Activated CD8-positive, alpha-beta memory T cell treated with anti-CD3 and anti-CD28 coated beads for 1 hour (primary cell): ENCODE data around the gene SH3GL3.

Source experiments
- DNase-seq, 2 donors: peaks; one replicate each; pipeline ENCODE4 v3.0.0-alpha.2; 2020; ENCODE audit warnings: low read depth in 1 of 2; ENCODE audit errors: extremely low read depth in 1 of 2

The SH3GL3 gene, protein sequence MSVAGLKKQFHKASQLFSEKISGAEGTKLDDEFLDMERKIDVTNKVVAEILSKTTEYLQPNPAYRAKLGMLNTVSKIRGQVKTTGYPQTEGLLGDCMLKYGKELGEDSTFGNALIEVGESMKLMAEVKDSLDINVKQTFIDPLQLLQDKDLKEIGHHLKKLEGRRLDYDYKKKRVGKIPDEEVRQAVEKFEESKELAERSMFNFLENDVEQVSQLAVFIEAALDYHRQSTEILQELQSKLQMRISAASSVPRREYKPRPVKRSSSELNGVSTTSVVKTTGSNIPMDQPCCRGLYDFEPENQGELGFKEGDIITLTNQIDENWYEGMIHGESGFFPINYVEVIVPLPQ

DNA sequence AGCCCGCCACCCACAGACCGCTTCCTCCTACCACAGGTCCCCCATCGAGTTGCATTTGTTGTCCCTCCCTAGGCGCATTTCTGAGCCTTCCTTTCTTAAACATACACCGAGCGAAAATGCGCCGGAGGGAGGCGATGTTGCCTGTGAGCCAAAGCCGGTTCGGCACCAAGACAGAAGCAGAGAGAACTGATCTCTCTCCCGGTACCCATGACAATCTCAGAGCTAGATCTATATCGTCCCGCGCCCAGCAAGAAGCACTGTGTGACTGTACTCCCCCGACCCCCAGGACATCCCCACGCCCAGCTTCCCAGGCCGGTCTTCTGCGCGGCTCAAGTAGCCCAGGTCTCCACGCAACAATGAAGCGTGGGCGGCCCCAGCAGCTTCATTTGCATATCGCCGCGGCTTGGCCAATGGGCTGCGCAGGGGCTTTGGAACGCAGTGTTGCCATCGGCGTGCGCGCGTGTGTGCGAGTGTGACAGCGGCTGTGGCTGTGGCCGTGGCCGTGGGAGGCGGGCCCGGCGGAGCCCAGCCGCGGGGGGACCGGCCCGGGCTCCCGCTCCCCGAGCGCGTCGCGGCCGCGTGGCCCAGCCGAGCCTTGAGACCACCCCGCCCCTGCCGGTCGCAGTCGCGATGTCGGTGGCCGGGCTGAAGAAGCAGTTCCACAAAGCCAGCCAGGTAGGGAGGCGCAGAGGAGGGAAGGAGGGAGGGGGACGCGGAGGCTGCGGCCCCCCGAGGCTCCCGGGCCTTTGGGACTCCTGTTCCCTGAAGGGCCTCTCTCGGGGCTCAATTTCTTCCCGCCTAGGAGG lies at the start of gene SH3GL3:
Gene SH3GL3 (plus strand): TSS at position 438 of the 806 bp plus-strand sequence. CDS start 193 bp downstream, at position 631.
- peak in 1 of 2 donors; percentile 15 for DNase-seq

DNA sequence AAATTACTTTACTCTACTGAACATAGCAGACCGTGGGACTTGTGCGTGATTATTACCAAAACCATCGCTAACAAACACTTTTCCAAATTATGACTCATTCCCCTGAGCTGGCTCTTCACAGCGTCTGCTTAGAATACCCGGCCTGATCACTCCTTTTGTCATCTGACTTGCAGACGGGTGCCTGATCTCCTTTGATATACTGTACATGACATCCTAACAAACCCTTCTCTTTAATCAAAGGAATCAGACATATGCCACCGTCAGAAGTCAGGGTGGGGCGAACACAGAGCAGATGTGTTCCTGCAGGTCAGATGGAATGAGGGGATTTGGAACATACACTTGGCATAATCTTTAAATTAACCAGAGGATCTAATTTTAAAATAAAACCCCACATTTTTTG lies 48.5 kb upstream of the SH3GL3 start:
- no peak for DNase-seq

DNA sequence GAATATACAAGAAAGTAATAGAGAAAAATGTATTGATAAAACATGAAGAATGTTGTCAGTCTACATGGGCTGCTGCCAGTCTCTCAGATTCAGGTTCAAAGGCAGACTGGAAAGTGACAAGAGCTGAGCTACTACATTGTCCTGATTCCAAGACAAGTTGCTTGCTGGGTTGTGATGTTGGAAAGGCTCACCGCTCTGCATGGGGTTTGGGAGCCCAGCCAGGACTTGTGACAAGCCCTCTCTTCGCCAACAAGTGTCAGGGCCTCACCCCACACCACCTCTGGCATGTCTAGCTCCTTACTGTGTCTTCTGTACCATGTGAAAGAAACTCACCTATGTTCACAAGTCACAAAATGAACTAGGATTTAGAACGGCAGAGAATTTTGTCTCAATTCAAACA lies 43.0 kb upstream of the SH3GL3 start:
- DNase-seq: no peak

DNA sequence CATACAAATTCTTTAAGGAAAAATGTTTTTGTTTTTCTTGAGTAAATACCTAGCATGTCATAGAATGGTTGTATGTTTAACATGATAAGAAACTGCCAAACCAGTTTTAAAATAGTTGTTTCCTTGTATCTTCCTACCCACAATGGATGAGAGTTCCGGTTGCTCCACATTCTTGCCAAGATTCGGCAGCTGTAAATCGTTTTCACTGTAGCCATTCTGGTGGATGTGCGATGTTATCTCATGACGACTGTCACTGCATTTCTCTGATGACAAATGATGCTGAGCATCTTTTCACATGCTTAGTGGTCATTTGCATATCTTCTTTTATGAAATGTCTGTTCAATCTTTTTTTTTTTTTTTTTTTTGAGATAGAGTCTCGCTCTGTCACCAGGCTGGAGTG lies 36.6 kb upstream of the SH3GL3 start:
- no peak for DNase-seq

DNA sequence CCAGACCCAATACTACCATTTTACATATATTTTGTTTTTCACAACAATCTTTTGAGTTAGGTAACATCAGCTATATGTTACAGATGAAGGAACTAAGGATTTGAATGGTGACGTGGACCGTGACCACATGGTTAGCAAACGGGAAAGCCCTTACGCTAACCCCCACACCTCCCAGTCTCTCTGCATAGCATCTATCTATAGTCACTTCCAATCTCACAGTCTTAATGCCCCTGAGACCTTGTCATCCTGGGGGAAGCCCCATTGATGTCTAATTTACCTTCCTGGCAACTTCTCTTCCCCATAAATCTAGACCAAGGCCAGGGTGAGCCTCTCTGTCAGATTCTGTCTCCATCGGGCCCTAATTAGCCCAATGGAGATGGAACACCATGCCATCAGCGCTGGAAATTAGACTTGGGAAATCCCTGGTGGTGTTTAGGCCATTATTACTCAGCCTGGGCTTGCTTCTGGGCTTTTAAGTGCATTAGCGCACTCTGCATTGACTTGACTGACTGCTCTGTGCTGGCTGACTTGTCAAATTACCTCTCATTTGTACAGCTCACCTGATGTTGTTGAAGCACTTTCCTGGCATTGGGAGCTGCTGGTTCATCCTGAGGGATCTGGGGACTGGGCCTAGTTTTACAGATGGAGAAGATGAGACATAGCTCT lies 34.0 kb upstream of the SH3GL3 start:
- no peak for DNase-seq

DNA sequence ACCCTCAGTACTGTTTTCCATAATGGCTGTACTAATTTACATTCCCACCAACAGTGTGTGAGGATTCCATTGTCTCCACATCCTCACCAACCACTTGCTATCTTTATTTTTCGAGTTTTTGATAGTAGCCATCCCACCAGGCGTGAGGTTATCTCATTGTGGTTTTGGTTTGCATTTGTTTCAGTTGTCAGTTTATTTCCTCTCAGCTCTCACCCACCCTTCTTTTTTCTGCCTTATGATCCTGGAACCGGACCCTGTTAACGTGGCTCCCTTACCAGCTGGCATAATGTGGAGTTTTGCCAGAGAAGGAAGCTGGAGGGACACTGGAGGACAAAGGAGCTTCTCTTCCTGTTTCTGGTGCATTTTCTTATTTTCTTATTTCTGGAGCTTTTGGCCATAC lies 25.1 kb upstream of the SH3GL3 start:
- DNase-seq: no peak

DNA sequence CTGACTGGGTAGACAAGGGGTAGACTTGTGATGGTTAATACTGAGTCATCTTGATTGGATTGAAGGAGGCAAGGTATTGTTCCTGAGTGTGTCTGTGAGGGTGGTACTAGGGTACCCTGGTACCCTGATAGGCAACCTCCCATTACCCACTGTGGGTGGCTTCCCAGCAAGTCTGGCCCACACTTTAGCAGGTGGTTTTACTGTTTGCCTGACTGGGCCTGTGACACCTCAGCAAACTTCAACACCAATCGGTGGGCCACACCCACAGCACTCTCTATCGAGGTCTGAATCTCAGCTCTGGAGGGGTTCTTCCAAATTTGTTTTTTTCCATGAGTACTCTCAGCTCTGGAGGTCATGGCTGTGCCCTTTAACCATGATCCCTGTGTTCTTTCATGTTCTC lies 24.6 kb upstream of the SH3GL3 start:
- DNase-seq: no peak

DNA sequence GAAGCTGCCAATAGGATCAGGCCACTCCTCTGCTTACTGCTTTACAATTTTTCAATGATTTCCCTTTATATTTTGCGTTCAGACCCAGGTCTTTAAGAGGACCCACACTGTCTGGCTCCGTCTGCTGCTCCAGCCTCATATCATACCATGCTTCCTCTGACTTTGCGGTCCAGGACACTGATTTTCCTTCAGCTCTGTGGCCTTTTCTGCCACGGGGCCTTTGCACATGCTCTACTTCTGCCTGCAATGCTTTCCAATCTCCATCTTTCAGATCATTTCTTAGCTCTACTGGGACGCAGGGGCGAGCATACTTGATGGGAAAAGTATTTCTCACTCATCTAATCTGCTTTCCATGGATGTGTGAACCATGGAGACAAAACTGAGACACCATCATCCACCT lies 23.0 kb upstream of the SH3GL3 start:
- DNase-seq: no peak

DNA sequence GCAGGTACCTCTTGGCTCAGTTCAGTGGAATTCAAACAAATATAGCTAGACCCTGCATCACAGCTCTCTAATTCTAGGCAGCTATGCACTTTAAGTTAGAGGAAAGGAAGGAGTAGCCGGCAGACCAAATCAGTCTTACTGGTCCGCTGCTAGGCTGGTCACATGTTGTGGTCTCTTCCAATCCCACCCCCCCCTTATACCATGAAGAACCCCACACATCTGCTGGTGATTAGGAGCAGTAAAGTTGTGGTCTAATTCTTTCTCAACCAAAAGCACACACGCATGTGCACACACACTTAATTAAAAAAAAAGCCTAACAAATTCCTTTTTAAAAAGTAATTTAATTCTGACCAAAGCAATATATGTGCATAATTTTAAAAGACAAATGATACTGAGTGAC lies 16.7 kb upstream of the SH3GL3 start:
- DNase-seq: no peak

DNA sequence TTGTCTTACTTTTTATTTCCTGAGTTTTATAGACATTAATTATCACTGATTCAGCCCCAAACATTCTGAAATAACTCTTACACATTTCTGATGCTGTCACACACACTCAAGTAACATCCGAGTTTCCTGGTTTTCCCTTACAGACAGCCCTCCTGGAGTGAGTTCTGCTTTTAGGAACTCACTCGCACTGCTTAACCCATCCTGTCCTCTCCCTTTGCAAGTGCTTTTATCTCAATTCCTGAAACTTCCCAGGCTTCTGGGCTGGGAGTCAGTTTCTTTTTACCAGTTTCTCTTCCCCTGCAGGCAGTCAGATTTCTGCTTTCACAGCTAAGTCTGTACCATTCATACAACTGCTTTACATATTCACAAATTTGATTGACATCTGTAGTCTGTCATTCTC lies 15.6 kb upstream of the SH3GL3 start:
- no peak for DNase-seq

DNA sequence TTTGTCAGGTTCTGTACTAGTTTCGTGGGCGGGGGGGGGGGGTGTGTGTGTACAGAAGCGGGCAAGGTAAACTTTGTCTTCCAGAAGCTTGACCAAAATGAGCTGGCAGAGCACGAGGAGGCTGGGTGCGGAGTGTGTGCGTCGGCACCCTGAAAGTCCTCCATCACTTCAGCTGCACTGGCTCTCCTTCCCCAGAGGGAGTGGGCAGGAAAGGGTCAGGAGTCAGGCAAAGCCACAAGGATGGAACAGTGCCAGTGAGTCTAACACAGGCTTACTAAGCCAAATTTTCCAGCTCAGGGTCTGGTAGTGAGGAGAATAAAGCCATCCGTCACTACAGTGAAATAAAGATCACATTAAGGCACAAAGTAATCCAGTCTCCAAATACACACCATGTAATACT lies 11.9 kb upstream of the SH3GL3 start:
- DNase-seq: no peak

DNA sequence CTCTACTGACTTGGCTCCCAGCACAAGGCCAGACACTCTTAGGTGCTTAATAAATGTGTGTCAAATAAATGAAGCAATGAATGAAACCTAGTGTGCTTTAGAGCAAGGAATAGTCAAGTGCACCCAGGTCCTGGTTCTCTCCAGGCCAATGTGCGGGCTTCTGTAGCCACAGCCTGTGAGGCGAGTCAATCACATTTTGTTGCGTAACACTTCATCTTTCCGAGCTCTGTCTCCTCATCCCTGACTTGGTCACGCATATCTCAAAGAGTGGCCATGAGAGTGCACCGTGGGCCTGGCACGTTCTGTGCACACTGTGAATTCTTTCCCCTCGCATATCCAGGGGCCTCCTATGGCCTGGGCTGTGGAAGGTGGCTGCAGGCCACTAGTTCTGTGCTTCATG lies 11.4 kb upstream of the SH3GL3 start:
- DNase-seq: no peak

DNA sequence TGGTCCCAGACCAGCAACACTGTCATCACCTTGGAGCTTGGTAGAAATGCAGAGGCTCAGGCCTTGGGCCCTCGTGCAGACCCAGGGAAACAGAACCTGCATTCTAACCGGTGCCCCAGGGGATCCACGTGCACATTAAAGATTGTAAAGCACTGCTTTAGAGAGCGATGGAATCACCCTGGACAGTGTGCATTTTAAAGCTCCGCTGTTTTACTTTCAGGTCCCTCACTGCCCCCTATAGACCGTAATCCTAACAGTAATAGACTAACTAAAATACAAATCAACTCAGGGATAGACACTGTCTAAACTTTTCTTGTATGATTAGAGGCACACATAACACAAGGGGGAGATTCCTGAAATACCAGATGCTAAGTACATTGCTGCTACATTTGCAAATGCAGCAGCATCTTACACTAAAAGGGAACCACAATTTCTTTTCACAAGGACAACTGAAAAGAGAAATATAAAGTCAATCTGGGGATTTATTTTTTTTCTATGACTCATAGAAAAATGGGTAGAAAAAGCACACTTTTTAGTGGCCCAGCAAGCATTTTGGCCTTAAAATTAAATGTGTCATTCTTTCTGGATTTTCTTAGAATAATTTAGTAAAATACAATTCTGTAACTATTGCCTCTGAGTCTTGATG lies 10.5 kb upstream of the SH3GL3 start:
- no peak for DNase-seq

DNA sequence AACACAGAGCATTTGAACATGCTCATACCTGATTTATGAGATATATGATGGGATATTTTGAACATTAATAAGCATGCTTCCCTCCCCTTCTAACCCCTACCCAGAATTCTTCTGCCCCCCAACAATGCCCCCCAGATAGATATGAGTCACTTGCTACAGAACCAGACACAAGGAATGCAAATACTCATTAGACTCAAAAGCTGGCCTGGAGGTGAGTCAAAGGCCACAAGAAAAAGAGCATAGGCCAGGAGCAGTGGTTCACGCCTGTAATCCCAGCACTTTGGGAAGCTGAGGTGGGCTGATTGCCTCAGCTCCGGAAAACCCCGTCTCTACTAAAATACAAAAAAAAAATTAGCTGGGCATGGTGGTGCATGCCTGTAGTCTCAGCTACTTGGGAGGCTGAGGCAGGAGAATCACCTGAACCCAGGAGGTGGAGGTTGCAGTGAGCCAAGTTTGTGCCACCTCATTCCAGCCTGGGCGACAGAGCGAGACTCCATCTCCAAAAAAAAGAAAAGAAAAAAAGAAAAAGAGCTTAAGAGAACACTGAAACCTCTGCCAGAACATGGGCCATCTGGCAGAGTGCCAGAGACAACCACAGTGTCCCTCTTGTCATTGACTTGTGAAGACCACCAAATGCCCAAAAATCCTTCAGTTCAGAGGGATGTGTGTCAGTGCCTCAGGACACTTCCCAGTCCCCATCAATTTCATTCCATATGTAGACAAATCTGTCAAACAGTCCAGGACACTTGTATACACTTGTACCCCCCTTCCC lies 3.9 kb upstream of the SH3GL3 start:
- no peak for DNase-seq

DNA sequence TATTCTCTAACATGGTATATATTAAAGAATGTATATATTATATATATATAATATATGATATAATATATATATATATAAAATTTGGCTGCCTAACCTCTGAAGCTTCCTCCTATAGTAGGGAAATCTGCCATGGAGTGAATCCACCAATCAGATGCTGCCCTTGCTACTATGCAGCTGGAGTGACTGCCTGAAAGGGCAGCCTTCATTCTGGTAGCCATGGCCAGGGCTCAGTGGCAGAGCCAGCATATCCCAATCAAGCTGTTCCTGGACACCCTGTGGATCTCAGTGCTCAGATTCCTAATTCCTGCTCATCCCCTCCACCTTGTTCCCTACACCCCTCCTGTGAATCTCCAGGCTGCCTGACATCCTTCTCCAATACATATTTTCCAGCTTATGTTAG lies 2.2 kb upstream of the SH3GL3 start:
- DNase-seq: no peak

DNA sequence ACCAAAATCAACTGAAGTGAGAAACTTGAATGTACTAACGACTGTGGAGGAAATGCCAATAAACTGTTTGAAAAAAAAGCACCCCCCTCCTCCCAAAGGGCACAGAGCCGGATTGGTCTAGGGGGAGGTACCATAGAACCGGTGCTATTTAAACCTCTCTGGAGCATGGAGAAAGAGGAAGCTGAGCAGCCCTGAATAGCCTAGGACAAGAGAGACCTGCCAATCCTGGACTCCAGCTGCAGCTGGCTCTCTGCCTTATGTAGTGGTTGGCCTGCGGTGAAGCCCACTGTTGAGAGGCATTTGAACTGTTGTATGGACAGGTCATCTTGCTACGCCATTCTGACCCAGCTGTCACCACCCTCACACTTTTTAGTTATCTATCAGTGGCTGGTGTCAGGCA lies 1.5 kb upstream of the SH3GL3 start:
- DNase-seq: no peak

DNA sequence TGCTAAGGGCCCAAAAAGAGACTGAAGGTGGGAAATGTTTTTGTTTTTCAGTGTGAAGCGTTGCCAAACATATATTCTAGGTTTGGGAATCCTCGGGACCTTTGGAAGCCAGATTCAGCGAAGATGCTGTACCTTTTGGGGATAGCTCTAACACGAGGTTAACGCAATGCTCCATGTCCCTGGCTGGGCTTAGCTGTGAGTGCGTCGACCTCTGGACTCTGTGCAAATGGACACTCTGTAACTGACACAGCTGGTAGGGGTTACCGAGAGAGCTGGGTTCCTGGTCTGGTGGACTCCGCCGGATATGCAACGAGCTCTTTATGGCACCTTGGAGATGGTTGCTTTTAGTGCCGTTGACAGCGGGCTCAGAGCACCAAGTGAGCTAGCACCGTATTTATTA lies 724 bp upstream of the SH3GL3 start:
- no peak for DNase-seq

DNA sequence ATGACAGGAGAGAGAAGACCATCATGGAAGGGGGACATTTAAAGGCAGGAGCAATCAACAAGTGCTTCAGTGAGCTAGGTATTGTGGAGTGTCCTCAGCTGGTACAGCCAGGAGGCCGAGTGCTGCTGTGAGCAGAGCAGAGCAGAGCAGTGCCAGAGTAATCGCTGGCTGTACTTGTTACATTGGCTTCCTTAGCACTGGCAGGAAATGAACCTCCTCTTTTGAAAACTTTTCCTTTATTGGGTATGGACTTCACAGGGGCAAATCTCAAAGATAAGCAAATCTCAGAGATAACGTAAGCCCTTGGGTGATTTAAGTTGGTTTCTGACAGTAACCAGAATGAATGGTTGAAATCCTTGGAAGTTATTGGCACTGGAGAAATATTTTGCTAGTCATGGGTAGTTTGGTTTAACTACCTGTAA lies 2.1 kb downstream of the SH3GL3 start:
- no peak for DNase-seq

DNA sequence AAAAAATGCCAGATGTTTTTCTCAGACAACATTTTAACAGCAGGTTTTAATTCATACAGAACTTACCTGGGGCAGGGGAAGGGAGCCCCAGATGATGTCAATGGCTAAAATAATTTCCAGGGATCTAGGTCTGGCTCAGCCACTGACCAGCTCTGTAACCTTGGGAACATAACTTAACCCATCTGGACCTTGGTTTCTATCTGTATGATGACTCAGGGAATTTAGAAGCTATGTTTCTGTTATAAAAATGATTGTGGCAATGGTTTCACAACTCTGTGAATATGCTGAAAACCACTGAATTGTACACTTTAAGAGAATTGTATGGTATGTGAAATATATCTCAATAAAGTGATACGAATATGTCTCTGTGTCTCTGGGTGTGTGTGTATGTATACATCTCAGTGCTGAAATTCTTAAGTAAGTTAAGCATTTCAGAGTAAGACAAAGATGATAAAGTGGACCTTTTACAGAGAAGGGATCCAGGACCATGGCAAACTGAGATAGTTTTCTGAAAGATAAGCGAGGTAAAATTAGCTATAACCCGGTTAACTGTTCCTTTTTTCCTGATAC lies 2.9 kb downstream of the SH3GL3 start:
- DNase-seq: no peak

DNA sequence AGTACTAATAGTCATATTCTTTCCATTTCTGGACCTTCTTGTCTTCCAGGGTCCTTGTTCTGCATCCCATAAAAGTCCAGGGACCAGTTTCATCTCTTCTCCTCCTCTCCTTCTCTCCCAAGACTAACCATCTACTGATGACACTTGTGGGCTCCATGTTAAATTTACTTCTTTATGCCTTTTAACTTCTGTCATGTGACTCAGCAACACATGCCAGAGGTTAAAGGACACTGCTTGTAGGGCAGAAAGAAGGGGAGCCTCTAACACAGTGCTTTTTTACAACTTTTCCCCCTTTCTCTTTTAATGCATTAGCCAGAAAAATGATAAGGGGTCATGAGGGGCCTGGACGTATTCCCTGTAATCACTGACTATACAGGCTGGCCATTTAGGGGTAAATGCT lies 10.0 kb downstream of the SH3GL3 start:
- DNase-seq: no peak
